ENCODE data around the gene MAP7D2.

GRCh38 chrX:20063153-20063552 is 53.6 kb downstream of the MAP7D2 start:
- TF ChIP-seq POLR2AphosphoS5 (IDR thresholded peaks at IDR 0.05; ENCODE audit: low read depth, low read length), result no peak
- TF ChIP-seq POLR2A (IDR thresholded peaks at IDR 0.05; ENCODE audit: low read depth, low read length), result no peak
- TF ChIP-seq TAF1 (IDR thresholded peaks at IDR 0.05; ENCODE audit: low read depth, low read length), result no peak
- no peak for TF ChIP-seq PAX5 (IDR thresholded peaks at IDR 0.05; ENCODE audit: insufficient read depth, low read length, severe bottlenecking)
- no peak for TF ChIP-seq SPI1 (IDR thresholded peaks at IDR 0.05; ENCODE audit: low read depth, low read length)
- no peak for TF ChIP-seq POU2F2 (IDR thresholded peaks at IDR 0.05; ENCODE audit: low read depth, low read length)
